ENCODE measurements around the gene AEBP1.
A peak's percentile ranks its signal among the peaks of the same experiment; 100 is the strongest.
"Not testable (repeated sequence)": the region's sequence is repeated elsewhere in the genome, so short reads cannot be mapped to it uniquely, and the experiment has no call there.

AEBP1 gene

DNA sequence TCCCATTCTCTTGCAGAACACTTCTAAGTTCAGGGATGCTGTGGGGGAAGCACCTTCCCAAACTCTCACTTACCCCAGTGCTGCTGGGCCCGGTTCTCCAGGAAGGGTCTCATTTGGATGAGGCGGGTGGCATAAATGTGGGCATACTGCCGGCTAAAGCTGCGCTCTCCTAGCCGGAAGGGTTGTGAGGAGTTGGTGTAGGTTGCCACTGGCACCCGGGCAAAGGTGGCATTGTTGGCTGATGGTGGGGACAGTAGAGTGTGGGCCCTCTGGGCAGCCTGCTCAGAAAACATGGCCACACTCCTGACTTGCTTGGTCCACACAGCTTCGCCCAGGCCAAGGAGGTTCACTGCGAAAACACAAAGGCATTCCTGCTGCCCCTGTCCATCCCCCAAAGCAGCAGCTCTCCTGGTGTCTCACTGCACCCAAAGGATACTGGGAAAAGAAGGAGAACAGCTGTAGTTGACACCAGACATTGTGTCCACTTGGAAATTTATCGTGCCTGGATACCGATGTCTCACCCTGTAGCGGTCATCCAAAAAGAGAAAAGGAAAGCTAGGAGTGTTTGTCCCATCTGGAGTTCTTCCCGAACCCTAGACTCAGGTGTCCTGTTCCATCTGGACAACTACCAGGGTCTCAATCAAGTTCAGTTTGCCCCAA lies 17.7 kb downstream of the AEBP1 start:
- no peak for DNase-seq

DNA sequence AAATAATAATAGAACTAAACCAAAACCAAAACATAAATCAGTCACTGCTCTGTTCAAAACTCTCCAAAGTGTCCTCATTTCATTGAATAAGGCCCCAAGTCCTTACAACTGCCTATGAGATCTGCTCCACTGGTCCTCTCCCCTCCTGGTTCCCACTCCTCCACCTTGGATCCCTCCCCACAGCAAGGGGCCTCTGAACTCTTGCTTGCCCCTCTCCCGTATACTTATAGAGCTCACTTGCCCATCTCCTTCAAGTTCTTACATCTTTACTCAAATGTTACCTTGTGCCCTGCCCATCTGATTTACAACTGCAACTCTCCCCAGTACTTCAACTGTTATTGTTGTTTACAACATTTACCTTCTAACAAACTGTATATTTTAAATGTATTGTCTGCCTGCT lies 18.4 kb downstream of the AEBP1 start:
- DNase-seq = peak; percentile 19

- peak; percentile 97 for DNase-seq
Observed at GRCh38 chr7:44123190-44124003, 19.3 kb downstream of the AEBP1 start, which contains the start of gene POLD2. Gene POLD2 (minus strand): TSS chr7:44123548. CDS start chr7:44122053, 1,495 bp downstream.

DNA sequence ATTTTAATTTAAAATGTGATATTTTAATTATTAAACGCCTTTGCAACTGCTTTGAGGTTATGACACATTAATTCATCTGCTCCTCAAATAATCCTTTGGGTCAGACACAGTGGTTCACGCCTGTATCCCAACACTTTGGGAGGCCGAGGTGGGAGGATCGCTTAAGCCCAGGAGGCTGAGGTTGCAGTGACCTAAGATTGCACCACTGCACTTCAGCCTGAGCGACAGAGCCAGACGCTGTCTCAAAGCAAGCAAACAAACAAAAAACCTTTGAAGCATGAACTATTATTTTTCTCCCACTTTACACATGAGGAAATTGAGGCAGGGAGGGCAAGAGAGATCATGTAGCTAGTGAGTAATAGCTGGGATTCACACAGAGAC lies 20.7 kb downstream of the AEBP1 start:
- no peak for DNase-seq

GRCh38 chr7:44126574-44126973 lies 22.4 kb downstream of the AEBP1 start:
- DNase-seq = not testable (repeated sequence)

DNA sequence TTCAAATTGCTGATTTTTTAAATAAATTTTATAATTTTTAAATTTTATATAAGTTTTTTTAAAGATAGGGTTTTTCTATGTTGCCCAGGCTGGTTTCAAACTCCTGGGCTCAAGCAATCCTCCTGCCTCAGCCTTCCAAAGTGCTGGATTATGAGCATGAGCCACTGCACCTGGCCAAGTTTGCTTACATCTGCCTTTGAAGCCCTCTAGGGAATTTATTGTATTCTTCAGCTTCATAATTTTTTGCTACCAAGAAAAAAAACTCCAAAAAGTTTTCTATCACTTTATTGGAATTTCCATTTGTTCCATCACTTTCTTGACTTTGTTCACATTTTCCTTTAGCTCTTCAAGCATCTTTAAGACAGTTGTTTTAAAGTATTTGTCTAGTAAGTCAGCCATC lies 23.0 kb downstream of the AEBP1 start:
- no peak for DNase-seq

DNA sequence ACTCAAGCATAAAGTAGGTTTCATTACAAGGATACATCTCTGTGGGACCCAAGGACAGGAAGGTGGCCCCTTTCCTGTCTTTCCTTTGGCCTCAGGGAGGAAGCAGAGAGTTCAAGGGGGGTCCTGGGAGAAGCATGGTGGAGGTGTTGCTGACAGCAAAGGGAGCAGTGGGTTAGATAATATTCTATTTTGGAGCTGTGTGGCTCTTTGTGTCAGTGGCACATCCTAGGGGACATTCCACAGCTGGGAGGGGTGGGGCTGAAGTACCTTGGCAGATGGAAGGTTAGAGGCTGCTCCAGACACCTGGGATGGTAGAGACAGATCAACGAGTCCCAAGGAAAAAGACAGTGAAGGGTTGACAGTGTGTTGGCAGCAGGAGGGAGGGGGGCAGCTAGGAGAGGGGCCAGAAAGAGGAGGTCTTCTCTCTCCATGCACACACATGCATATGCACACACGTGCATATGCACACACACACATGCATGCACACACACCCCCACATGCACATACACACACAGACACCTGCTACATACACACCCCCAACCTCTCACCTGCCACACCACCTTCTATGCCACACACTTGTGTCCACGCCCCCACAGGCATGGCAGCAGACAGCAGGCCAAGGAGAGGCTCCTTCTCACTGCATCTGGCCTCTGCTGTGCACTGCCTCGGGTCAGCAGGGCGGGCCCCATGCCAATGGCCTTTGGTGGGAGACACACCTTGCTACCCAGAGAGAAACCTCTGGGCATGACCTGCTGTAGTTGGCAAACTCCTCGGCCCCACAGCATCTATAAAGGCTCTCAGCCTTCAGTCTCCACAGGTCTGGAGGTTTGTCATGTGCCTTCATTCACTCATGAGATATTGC lies 24.8 kb downstream of the AEBP1 start:
- DNase-seq = no peak

DNA sequence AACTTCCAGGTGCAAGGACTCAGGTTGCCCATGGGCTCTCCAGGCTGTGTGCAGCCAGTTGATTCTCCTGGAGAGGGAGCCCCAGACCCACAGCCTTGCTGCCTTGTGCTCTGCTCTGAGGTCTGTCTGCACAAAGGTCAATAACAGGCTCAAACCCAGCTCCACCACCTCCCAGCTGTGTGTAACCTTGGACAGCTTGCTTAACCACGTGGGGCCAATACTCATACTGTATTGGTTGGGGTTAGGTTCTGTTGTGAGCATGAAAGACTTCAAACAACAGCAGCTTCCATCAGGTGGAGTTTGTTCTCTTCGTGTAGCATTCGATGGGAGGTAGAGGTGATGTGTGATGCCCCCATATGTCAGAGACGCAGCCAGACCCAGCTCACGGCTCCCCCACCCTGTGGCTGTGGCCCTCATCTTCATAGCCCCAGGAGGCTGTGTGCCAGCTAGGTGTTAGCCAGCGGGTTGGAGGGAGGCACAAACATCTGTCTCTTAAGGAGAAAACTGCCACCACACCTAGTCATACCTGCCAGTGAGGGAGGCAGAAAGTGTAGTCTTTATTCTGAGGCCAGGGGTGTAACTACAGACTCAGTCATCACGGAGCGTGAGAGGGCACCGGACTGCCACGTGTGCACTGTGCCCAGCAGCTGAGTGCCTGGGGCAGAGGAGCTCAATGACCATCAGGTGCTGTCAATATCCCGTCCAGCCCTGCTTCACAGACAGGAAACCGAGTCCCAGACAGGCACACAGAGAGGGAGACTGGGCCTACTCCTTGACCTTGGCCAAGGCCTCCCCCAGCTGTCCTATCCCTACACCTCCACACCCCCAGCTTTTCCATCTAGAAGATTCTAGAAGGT lies 27.3 kb downstream of the AEBP1 start:
- DNase-seq = no peak

DNA sequence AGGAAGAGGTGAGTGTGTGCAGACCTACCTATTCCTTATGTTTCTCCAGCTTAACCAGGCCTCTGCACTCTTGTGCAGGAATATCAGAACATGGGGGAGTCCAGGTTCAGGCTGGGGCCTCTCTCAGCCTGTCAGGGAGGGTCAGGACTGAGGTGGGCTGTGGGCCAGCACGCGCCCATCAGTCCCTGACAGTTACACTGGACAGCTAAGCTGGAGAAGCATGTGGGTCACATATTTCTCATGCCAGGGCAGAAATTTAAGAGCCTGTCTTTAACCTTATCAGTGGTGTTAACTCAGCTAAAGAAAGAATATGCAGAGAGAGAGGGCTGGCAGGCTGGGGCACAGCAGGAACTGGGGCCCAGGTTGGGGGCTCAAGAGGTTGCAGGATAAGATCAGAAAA lies 27.9 kb downstream of the AEBP1 start:
- DNase-seq = no peak

DNA sequence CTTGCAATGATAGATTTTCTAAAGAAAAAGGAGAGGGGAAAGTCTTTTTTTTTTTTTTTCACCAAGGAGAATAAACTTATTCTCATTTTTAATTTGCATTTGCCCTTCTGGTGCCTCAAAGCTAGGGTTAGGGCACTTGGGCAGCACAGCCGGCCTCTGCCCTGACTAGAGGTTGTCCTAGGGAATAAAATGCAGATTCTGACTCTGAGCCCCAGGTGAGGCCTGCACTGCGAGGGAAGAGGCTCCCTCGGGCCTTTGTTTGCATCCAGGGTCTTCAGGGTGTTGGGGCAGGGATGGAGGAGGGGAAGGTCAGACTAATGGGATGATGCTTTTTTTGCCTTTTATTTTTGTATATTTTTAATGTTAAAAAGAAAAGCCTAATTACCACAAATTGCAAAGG lies 29.1 kb downstream of the AEBP1 start:
- no peak for DNase-seq

DNA sequence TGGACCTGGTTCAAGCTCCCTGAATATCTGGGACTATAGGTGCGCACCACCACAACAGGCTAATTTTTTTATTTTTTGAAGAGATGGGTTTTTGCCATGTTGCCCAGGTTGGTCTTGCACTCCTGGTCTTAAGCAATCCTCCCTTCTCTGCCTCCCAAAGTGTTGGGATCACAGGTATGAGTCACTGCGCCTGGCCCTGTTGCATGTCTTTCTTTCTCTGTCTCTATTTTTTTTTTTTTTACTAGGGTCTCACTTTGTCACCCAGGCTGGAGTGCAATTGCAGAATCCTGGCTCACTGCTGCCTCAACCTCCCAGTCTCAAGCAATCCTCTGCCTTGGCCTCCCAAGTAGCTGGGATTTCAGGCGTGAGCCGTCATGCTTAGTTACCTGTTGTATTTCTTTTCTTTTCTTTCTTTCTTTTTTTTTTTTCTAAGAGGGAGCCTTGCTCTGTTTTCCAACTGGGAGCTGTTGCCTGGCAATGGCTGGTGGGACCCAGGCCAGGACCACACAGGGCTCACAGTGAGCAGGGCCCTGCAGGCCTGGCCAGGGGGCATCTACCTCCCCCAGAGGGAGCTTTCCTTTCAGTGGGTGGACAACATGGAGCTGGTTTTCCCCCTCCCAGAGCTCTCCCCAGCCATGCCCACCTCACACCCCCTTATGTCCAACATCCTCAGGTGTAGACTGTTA lies 30.9 kb downstream of the AEBP1 start:
- no peak for DNase-seq

DNA sequence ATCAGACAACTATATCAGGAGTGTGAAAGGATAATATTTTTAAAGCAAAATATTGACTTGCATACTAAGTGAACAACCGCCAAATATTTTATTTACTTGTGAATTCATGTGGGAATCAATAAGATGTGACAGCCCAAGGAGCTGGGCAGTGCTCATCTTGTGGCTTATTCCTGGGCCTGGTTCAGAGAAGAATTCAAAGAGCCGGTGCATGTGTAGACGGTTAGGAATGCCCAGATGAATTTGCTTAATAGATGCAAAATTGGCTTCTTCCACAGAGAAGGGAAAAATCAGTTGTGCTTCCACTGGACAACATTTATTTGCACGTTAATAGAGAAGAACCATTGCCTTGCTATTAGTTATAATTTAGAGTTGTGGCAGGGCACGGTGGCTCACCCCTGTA lies 32.6 kb downstream of the AEBP1 start:
- DNase-seq = no peak

DNA sequence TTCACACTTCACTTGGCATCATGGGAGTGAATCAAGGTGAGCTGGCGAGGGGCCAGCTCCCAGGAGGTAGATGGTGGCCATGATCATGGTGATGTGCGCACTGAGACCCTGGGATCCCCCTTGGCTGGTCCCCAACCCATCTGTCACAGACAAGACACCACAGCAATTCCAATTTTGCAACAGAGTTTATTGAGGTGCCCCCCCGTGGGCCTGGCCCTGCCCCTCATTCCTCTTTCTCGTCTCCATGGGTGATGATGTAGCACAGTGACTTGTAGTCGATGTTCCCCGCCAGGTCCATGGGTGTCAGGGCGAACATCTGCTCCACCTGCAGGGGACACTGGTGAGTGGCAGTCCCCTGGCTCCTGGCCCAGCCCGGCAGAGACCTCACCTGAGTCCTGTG lies 34.6 kb downstream of the AEBP1 start:
- no peak for DNase-seq

GRCh38 chr7:44139311-44140010 lies 35.3 kb downstream of the AEBP1 start:
- DNase-seq = no peak

DNA sequence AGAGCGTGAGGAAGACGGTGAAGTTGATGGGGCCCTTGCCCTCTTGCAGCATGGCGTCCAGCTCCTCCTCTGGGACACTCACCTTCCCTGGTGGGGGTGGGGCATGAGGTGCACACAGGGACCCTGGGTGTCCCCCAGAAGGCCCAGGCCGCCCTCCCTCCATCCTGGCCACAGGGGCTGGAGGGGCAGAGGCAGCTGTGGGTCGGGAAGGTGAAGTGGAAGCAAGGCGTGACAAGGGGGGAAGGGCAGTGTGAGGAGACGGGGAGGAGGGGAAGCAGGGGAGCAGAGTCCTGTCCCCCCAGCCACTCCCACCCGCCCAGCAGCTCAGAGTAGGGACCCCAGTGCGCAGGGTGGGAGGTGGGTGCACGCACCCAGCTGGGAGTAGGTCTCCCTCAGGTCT lies 36.2 kb downstream of the AEBP1 start:
- no peak for DNase-seq

DNA sequence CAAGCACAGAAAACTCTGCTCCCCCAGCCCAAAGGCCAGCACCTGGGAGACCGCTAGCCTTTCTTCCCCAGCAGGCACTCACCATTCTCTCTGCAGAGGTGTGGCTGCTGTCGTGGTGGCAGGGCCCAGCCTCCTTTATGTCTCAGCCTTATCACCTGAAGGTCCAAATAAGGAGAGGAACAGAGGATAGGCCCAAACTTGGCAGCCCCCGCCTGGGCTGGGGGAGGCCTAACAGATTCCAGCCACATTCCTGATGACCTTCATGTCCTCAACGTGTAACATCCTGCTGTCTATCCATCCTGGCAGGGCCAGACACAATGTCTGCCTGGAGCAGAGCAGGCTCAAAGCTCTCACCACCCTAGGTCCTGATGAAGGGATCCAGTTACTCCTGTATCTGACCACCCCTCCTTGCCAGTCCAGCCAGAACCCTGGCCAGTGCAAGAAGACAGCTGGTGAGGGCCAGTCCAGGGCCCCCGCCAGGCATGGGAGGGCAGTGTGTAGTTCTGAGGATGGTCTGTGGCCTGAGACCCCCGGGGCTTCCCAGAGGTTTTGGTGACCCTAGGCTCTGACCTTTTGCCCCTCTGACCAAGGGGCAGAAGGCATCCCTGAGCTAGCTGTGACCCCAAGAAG lies 37.2 kb downstream of the AEBP1 start, which contains the start of gene MYL7:
MYL7 (minus strand) TSS at position 112 of the 630 bp plus-strand sequence; CDS start at position 85, 27 bp downstream.
- no peak for DNase-seq

- no peak for DNase-seq
Observed at GRCh38 chr7:44142028-44142427, 37.9 kb downstream of the AEBP1 start.

- no peak for DNase-seq
Observed at GRCh38 chr7:44143646-44144250, 39.6 kb downstream of the AEBP1 start.

DNA sequence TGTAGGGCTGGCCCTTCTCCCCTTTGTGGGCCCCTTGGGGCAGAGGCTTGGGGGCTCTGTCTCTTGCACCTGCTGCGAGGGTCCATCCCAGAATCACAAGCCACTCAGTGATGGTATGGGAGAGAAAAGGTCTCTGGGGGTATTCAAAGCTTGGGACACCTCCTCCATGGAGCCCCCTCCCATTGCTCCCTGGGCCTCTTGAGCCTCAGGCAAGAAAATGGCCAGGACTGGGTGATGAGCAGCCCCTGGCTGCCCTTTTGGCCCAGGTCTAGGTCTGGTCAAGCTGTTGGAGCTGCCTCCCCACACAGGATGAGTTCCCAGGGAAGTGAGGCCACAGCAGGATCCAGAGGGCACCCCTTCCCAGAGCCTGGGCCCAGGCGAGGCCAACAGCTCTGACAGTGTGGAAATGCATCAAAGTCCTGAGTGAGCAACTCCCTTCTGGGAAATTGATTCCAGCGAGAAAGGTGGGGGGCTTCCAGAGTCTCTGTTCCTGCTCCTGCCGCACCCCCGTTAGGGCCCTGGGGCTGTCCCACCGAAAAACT lies 40.4 kb downstream of the AEBP1 start:
- no peak for DNase-seq

DNA sequence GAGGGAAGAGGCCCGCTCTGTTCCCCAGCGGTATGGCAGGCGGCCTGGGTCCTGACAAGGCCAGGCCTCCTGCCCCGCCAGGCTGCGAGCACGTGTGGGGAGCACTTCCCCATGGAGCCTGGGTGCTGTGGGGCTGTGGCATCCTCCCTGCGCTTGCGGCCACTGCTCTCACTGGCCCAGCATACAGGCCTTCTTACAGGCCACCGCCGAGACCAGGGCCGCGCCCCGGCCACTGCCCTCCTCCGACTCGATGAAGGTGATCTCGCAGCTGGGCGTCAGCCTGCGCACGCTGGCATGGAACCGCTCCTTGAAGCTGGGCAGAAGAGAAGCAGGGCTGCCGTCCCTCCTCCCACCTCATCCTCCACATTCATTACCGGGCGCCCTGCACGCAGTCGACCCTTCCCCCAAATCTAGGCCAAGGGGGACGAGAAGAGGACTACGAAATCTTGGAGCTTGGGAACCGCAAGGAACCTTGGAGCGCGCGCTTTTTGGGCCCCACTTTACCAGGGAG lies 40.9 kb downstream of the AEBP1 start:
- DNase-seq = no peak

All from hematopoietic multipotent progenitor cell treated with erythropoietin and hydrocortisone succinate and interleukin-3 and kit ligand, for 8 days (in vitro differentiated cells).